Activated naive CD8-positive, alpha-beta T cell treated with anti-CD3 and anti-CD28 coated beads, Interleukin-2, amount 50 U/mL, for 24 hours (primary cell): Measurements from ENCODE around the gene TXNRD1.

ENCODE experiments used
- ATAC-seq: fragments of 150-1000 bp; cut with Tn5 transposase; one replicate; pipeline ENCODE4 v1.10.0; 2021
- DNase-seq: peaks from one replicate; pipeline ENCODE4 v3.0.0; 2021
- H3K27ac Mint-ChIP-seq: one replicate; pipeline ENCODE4 v1.8.0; 2021; ENCODE audit warnings: mild to moderate bottlenecking, mixed read lengths
- H3K27me3 Mint-ChIP-seq: one replicate; pipeline ENCODE4 v1.8.0; 2021; ENCODE audit warnings: mixed read lengths
- H3K36me3 Mint-ChIP-seq: one replicate; pipeline ENCODE4 v1.8.0; 2021; ENCODE audit warnings: low read depth, mixed read lengths
- H3K4me1 Mint-ChIP-seq: one replicate; pipeline ENCODE4 v1.8.0; 2021; ENCODE audit warnings: mixed read lengths
- H3K4me3 Mint-ChIP-seq: one replicate; pipeline ENCODE4 v1.8.0; 2021; ENCODE audit warnings: mild to moderate bottlenecking, moderate library complexity, mixed read lengths
- H3K9me3 Mint-ChIP-seq: one replicate; pipeline ENCODE4 v1.8.0; 2021; ENCODE audit warnings: mixed read lengths

Gene TXNRD1

DNA sequence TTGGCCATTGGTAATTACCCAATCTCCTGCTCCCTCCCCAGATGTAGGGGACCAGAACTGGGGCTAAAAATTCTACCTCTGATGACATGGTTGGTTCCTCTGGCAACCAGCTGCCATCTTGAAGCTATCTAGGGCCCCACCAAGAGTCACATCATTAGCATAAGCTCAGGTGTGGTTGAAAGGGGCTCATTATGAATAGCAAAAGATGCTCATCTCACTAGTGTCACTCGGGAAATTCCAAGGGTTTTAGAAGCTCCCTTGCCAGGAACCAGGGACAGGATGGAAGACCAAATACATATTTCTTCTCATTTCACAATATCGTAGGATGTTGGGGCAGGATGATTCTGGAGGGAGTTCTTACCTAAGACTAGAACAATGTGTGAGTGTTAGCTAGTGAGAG, 126.6 kb downstream of the TXNRD1 start:
- Mint-ChIP-seq H3K4me3 (no peak overlapping the region), H3K36me3 (peaks cover 55% of the 10 kb centered on the region)

DNA sequence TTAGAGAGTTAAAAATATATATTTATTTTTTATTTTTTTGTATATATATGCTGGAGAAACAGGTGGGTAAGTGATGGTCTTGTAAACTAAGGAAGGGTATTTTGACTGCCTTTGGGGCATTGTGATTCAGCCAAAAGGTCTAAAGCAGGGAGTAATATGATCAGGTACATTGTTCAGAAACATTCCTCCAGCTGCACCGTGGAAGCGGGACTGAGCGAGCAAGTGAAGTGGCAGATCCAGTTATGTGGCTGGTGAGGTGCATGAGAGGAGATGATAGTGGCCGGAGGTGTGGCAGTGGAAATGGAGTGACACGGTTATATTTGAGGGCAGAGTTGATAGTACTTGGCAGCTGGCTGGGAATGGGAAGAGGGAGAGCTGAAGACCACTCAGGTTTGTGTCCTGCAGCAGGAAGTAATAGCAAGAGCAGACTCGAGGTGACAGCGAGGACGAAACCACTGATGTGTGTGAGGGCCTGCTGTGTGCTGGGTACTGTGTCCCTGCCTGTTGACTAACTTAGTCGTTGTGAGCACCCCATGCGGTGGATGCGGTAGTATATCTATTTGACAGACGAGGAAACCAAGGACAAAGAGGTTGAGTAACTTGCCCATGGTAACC, 127.2 kb downstream of the TXNRD1 start:
- DNase-seq (no peak), ATAC-seq (no peak)
- Mint-ChIP-seq H3K27ac (no peak overlapping the region), H3K4me3 (no peak overlapping the region), H3K9me3 (no peaks in the 10 kb centered on the region), H3K27me3 (no peaks in the 10 kb centered on the region), H3K4me1 (peaks cover 2% of the 10 kb centered on the region), H3K36me3 (peaks cover 56% of the 10 kb centered on the region)

More for the DNA sequence above, 126.6 kb downstream of the TXNRD1 start:
- Mint-ChIP-seq H3K27me3 (no peaks in the 10 kb centered on the region), H3K4me1 (peaks cover 2% of the 10 kb centered on the region), H3K9me3 (no peaks in the 10 kb centered on the region), H3K27ac (no peak overlapping the region)
- DNase-seq (no peak), ATAC-seq (no peak)

DNA sequence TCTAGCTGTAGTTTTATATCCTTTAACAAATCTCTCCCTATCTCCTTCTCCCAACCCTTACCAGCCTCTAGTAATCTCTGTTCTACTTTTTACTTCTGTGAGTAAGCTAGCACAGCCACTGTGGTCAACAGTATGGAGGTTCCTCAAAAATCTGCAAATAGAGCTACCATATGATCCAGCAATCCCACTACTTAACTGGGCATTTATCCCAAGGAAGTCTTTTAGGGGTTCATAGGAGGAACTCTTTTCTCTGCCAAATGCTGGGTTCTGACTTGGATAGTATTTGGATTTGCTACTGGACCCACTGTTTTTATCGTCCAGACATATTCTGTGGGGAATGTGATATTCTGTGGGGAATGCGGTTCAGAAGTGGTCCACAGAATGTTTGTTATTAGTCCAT, 129.1 kb downstream of the TXNRD1 start:
- Mint-ChIP-seq H3K9me3 (no peaks in the 10 kb centered on the region), H3K4me1 (peaks cover 2% of the 10 kb centered on the region), H3K27me3 (no peaks in the 10 kb centered on the region), H3K4me3 (no peak overlapping the region), H3K27ac (no peak overlapping the region), H3K36me3 (peaks cover 59% of the 10 kb centered on the region)
- ATAC-seq (no peak), DNase-seq (no peak)

DNA sequence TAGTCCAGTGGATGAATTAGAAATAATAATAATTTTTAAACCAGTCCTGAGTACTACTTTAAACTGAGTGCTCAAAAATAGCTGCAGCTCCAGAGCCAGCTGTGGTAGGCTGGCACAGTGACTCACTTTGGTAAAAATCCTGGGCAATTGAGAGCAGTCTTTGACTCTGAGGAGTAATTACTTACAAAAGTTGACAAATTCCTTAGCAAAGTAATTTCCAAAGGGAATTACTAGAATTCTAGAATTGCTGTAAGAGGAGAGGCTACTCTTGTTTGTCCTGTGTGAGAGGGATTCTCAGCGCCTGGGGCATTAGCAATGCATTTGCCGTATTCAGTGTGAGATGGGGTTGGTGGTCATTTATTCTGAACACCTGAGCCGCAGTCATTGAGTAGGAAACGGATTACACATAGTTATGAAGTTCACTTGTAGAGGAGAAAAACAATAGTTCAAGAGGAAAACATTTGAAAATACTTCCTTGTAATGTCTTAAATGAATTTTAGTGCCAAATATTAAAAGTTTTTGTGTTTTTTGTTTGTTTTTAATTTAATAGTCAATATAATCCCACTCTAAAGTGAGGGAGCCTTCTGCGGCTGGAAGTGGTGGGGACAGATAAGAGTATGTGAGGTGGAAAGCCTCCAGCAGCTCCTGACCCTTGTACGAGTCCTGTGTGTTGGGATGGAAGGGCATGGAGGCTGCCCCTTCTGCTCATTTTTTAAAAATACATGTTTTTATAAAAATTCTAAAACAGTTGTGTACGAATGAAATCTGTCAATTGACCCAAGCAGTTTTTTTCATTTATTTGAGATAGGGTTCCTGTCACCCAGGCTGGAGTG, 129.9 kb downstream of the TXNRD1 start:
- no peak overlapping the region for H3K27ac Mint-ChIP-seq
- no peaks in the 10 kb centered on the region for H3K9me3 Mint-ChIP-seq
- peaks cover 52% of the 10 kb centered on the region for H3K36me3 Mint-ChIP-seq
- H3K27me3 Mint-ChIP-seq = no peaks in the 10 kb centered on the region
- DNase-seq (no peak), ATAC-seq (no peak)
- H3K4me3 Mint-ChIP-seq = no peak overlapping the region
- peaks cover 2% of the 10 kb centered on the region for H3K4me1 Mint-ChIP-seq

DNA sequence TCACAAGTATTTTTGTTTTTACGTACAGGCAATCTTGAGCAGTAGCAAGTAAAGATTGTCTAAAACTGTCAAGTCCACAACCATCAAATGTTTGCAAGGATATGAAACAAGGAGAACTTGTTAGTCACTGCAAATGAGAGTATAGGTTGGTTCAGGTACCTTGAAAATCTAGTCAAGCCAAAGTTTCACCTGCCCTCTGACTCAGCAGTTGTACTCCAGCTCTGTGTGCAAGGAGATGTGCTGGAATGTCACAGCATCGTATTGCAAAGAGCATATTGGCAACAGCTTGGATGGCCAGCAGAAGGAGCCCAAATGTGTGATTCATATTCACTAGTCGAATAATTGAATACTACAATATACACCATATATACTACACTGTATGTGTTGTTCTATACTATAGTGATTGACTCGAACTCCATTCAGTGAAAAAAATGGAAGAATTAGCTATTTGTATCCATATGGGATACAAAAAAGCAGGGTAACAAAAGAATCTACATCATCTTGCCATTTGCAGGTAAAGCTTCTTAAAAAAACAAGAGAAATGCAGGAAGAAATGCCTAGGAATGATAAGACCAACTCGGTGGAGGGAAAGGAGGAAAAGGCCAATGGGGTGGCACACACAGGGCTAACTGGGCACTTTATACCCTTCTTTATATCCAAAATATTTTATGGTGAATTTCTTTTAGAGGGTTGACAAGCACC, 131.9 kb downstream of the TXNRD1 start:
- ATAC-seq = no peak
- no peak for DNase-seq
- Mint-ChIP-seq H3K9me3 (no peaks in the 10 kb centered on the region), H3K36me3 (peaks cover 52% of the 10 kb centered on the region), H3K4me3 (no peak overlapping the region), H3K27ac (no peak overlapping the region), H3K27me3 (no peaks in the 10 kb centered on the region), H3K4me1 (peaks cover 2% of the 10 kb centered on the region)

DNA sequence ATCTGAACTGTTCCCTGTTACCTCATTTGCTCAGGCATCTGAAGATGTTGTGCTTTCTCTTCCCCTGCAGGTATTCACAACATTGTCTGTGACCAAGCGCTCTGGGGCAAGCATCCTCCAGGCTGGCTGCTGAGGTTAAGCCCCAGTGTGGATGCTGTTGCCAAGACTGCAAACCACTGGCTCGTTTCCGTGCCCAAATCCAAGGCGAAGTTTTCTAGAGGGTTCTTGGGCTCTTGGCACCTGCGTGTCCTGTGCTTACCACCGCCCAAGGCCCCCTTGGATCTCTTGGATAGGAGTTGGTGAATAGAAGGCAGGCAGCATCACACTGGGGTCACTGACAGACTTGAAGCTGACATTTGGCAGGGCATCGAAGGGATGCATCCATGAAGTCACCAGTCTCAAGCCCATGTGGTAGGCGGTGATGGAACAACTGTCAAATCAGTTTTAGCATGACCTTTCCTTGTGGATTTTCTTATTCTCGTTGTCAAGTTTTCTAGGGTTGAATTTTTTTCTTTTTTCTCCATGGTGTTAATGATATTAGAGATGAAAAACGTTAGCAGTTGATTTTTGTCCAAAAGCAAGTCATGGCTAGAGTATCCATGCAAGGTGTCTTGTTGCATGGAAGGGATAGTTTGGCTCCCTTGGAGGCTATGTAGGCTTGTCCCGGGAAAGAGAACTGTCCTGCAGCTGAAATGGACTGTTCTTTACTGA, 132.9 kb downstream of the TXNRD1 start:
- no peaks in the 10 kb centered on the region for H3K27me3 Mint-ChIP-seq
- no peak overlapping the region for H3K27ac Mint-ChIP-seq
- peaks cover 2% of the 10 kb centered on the region for H3K4me1 Mint-ChIP-seq
- ATAC-seq = no peak
- DNase-seq = no peak
- no peak overlapping the region for H3K4me3 Mint-ChIP-seq
- peaks cover 52% of the 10 kb centered on the region for H3K36me3 Mint-ChIP-seq
- H3K9me3 Mint-ChIP-seq = no peaks in the 10 kb centered on the region

DNA sequence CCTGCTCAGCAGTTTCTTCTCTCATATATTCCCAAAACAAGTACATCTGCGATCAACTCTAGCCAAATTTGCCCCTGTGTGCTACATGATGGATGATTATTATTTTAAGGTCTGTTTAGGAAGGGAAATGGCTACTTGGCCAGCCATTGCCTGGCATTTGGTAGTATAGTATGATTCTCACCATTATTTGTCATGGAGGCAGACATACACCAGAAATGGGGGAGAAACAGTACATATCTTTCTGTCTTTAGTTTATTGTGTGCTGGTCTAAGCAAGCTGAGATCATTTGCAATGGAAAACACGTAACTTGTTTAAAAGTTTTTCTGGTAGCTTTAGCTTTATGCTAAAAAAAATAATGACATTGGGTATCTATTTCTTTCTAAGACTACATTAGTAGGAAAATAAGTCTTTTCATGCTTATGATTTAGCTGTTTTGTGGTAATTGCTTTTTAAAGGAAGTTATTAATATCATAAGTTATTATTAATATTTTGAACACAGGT, 133.5 kb downstream of the TXNRD1 start:
- no peak for ATAC-seq
- no peak overlapping the region for H3K27ac Mint-ChIP-seq
- H3K9me3 Mint-ChIP-seq = no peaks in the 10 kb centered on the region
- peaks cover 53% of the 10 kb centered on the region for H3K36me3 Mint-ChIP-seq
- no peak overlapping the region for H3K4me3 Mint-ChIP-seq
- DNase-seq = no peak
- H3K4me1 Mint-ChIP-seq = peaks cover 2% of the 10 kb centered on the region
- no peaks in the 10 kb centered on the region for H3K27me3 Mint-ChIP-seq

DNA sequence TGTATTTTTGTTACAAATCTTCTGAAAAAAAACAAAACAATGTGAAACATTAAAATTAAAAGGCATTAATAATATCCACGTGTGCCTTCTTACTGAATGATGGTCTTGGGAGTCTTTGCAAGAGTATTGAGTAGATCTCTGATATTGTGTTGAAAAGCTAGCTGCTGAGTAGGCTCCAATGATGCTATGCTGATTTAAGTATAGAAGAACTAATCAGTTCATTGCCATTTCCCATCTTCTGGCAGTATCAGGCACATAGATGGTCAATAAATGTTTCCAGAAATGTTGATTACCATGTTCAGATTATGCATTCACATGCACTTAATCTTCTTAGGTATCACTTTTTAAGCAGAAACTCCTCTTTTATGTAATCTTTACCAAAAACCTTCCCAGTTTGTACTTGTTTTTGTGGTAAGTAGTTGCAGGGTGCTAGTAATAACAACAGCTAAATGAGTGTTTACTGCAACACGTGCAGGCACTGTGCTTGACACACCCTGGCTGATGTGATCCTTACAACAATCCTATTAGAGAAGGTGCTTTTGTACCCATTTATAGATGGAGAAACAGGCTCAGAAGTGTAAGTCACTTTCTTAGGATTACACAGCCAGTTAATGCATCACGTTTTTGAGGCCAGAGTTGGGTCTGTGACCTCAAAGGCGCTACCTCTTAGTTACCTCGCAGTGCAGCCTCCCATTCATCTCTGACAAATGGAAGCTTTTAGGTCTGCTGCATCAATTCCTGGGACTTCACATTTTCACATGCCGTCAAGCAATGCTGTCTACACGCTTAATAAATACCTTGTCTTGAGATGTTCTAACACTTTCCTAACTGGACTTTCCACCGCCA, 134.9 kb downstream of the TXNRD1 start:
- ATAC-seq = no peak
- Mint-ChIP-seq H3K4me1 (no peaks in the 10 kb centered on the region), H3K27ac (no peak overlapping the region), H3K36me3 (peaks cover 47% of the 10 kb centered on the region), H3K27me3 (no peaks in the 10 kb centered on the region), H3K4me3 (no peak overlapping the region), H3K9me3 (no peaks in the 10 kb centered on the region)
- no peak for DNase-seq

DNA sequence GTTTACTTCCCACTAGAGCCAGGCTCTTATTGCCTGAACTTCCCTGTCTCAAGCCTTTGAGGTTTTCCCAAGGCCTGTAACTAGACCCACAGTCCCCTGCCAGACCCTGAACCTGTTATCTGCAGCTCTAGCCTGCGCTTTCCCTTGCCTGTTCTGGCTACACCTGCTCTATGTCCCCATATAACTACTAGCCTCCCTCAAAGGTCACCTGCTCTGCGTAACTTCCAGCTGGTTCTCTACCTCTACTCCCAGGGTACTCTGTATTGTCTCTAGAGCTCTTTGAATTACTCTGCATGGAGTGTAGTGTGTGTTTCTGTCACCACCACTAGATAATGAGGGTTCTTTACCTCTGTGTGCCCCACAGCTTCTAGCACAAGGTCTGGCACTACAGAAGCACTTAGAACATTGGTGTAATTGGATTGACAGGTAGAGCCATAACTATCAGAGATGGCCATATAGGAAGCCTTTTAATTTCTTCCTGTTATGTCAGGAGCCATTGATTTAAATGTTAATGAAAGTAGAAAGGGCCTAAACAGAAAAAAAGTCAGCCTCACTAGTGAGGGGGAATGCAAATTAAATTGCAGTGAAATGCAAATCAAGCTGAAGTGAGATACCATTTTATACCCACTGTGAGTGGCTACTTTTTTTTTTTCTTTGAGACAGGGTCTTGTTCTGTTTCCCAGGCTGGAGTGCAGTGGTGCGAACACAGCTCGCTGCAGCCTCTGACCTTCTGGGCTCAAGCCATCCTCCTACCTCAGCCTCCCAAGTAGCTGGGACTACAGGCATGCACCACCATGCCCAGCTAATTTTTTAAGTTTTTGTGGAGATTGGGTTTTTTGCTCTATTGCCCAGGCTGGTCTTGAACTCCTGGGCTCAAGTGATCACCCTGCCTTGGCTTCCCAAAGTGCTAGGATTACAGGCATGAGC, 135.7 kb downstream of the TXNRD1 start:
- DNase-seq (no peak), ATAC-seq (no peak)
- Mint-ChIP-seq H3K9me3 (no peaks in the 10 kb centered on the region), H3K4me3 (no peak overlapping the region), H3K27ac (no peak overlapping the region), H3K36me3 (peaks cover 43% of the 10 kb centered on the region), H3K27me3 (no peaks in the 10 kb centered on the region), H3K4me1 (no peaks in the 10 kb centered on the region)

DNA sequence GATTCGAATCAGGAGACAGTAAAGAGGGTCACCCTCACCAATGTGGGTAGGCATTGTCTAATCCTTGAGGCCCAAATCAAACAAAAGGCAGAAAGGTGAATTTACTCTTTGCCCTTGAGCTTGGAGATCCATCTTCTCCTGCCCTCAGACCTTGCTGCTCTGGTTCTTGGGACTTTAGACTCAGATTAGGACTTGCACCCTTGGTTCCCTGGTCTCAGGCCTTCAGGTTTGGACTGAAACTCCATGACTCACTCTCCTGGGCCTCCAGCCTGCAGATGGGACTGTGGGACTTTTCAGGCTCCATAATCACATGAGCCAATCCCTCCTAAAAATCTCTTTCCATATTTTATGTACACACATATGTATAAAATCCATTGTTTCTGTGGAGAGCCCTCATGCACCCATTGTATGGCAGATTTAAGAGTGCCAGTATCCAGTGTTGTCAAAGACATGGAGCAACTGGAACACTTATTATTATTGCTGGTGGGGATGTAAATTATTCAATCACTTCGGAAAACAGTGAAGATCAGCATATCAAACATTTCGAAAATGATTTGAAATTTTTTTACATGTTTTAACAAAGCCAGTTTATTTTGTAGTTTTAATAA, 136.6 kb downstream of the TXNRD1 start:
- DNase-seq = no peak
- Mint-ChIP-seq H3K4me1 (no peaks in the 10 kb centered on the region), H3K27me3 (no peaks in the 10 kb centered on the region), H3K4me3 (no peak overlapping the region), H3K36me3 (peaks cover 39% of the 10 kb centered on the region), H3K27ac (peak overlapping the region; percentile 13), H3K9me3 (no peaks in the 10 kb centered on the region)
- ATAC-seq = no peak

DNA sequence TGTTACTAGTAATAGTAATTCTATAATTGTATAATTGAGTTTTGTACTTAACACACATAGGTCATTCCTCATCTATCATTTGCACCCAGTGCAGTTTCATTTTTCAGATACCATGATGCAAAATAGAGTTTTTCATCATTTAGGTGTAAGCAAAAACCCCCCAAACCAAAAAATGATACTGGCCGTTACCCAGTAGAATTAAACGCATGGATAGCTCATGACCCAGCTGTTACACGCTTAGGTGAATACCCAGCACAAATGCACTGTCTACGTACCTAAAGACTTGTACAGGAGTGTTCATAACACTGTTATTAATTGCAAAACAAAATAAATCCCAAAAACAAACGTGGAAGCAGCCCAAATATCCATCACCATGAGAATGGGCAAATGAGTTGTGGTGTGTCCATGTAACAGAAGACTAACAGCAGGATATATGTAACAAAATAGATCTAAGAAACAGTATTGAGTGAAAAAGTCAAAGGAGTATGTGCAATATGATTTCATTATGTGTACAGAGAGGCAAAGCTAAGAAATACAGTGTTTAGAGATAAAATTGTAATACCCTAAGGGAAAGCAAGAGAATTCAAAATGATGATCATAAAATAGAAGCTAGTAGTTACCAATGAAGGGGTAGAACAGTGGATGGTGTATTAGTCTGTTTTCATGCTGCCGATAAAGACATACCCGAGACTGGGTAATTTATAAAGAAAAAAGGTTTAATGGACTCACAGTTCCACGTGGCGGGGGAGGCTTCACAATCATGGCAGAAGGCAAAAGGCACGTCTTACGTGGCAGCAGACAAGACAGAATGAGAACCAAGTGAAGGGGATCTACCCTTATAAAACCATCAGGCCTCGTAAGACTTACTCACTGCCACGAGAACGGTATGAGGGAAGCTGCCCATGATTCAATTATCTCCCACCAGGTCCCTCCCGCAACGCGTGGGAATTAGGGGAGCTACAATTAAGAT, 137.7 kb downstream of the TXNRD1 start:
- Mint-ChIP-seq H3K9me3 (no peaks in the 10 kb centered on the region), H3K4me3 (no peak overlapping the region), H3K36me3 (peaks cover 32% of the 10 kb centered on the region), H3K4me1 (no peaks in the 10 kb centered on the region), H3K27ac (no peak overlapping the region), H3K27me3 (no peaks in the 10 kb centered on the region)
- ATAC-seq = no peak
- DNase-seq = no peak
